Sigmoid colon (tissue), 3 donors: ENCODE results near the gene SORCS2.

Experiments
- CTCF ChIP-seq, 4 experiments: fragments of 450-650 bp in 3 of 4; fragments of 200-600 bp in 1 of 4; IDR thresholded peaks; one replicate each; pipeline ENCODE4 v1.5.1; 2016 to 2019; ENCODE audit warnings: antibody characterized with exemption in 4 of 4, mild to moderate bottlenecking in 3 of 4, moderate library complexity in 2 of 4
- POLR2A ChIP-seq, 2 donors: fragments of 450-650 bp; IDR thresholded peaks; one replicate each; pipeline ENCODE4 v1.6.1; 2016; ENCODE audit warnings: antibody characterized with exemption in 2 of 2, mild to moderate bottlenecking in 2 of 2, moderate library complexity in 2 of 2

- TF ChIP-seq POLR2A (IDR thresholded peaks at IDR 0.05), result no peak
- no peak for TF ChIP-seq CTCF (IDR thresholded peaks at IDR 0.05)
Observed at GRCh38 chr4:7326306-7326692, 134.0 kb downstream of the SORCS2 start.
